Measurements from ENCODE around the gene NIPAL3. TPM values are rescaled to one million over a fixed set of nuclear protein-coding genes. Genes with fewer than 3 reads are reported as not detected.

NIPAL3 gene
- total and polyA plus RNA-seq, 2 donors (not counting 3 experiments of a cell fraction or from before 2014, with no cell fraction given) = 15.5 to 16.0 TPM

DNA sequence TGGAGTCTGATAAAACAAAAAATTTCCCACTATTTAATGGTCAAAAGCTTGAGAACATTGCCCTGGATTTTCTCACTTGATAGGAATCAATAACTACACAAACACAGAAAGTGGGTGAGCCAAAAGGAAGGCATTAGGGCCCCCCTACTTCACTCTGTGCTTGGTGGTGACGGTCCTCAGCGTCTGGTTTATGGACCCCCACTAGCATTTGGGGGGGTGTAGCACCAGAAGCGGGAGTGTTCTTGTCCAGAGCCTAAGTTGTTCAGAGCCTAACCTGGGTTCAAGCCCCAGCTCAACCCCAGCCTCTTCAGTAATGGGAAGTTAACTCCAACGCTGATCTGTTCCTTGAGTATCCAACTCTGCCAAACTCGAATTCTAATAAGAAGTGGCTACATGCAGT, 35.1 kb upstream of the NIPAL3 start:
- no peaks in the 10 kb centered on the region for H4K20me1 ChIP-seq (replicated peaks; ENCODE audit: control insufficient read depth, extremely low read depth, insufficient read depth, low read length)
- no peak overlapping the region for H3K4me2 ChIP-seq (ENCODE audit: insufficient read depth, low read length)
- dilution Hi-C loops (cut with MboI; ENCODE audit: extremely low pct_ligation_motif_present, low sequenced_read_pairs) (no loop called here), intact Hi-C loops (cut with micrococcal nuclease) (no loop called here)
- no peaks in the 10 kb centered on the region for H3K9me3 ChIP-seq (replicated peaks; ENCODE audit: control insufficient read depth, insufficient read depth, low read length)
- H3K9me1 ChIP-seq (replicated peaks; ENCODE audit: control insufficient read depth, extremely low read depth, insufficient read depth, low read length) = no peaks in the 10 kb centered on the region
- no peak overlapping the region for H3K27ac ChIP-seq (ENCODE audit: insufficient read depth, low read depth, low read length)
- no peak overlapping the region for H3K9ac ChIP-seq (replicated peaks; ENCODE audit: extremely low read depth, insufficient read depth, low read length)
- TF ChIP-seq MYC (IDR thresholded peaks at IDR 0.05; ENCODE audit: low read depth, low read length) = no peak
- no peak for TF ChIP-seq JUN (IDR thresholded peaks at IDR 0.05; ENCODE audit: borderline replicate concordance, insufficient read depth, insufficient read length, low read depth)
- no peak for TF ChIP-seq GATA2 (IDR thresholded peaks at IDR 0.05; ENCODE audit: insufficient read depth, insufficient read length, low read depth, low read length)
- no peaks in the 10 kb centered on the region for H3K27me3 ChIP-seq (ENCODE audit: control insufficient read depth in 2 of 2, insufficient read depth in 2 of 2, low read length in 2 of 2)
- no TSS peak for BruUV-seq (replicated peaks)
- POLR2A ChIA-PET = no interaction called here
- CTCF ChIA-PET = interaction anchor here (3.6 kb wide), 1 partner anchor 11 kb away, joined by 26 read pairs; no protein-coding TSS in a partner anchor
- peaks cover 12% of the 10 kb centered on the region for H3K4me1 ChIP-seq (ENCODE audit: control insufficient read depth, extremely low read depth, insufficient read depth, low read length)
- H3K79me2 ChIP-seq (ENCODE audit: control insufficient read depth, insufficient read depth, low read length) = no peaks in the 10 kb centered on the region
- no peak overlapping the region for H3K4me3 ChIP-seq (replicated peaks in 1 of 3; ENCODE audit: insufficient read depth in 1 of 3, low read depth in 1 of 3, low read length in 3 of 3)
- no peaks in the 10 kb centered on the region for H3K36me3 ChIP-seq (ENCODE audit: control insufficient read depth in 2 of 2, extremely low read depth in 1 of 2, insufficient read depth in 2 of 2, low read length in 2 of 2)
- FAIRE-seq (no peak), DNase-seq (ENCODE audit: low read depth, low spot score) (no peak)
- no peak overlapping the region for H2AFZ ChIP-seq (ENCODE audit: low read depth, low read length)

DNA sequence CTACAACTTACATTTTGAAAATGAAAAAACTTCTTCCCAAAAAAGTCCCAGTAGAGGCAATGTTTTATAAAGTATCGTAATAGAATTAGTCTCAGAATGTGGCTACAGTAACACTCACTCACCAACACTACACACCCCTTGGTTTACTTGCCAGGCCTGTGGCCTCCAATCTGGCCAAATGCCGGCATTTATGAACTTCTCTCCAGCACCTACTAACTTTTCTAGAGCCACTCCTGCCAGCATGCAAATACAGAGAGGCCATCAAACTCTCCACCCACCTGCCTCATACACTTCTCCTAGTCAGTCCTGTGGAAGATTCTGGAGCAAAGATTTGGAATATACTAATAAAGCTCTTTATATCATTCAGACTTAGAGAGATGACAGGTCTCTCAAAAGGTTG, 34.3 kb upstream of the NIPAL3 start:
- Histone ChIP-seq H4K20me1 (replicated peaks; ENCODE audit: control insufficient read depth, extremely low read depth, insufficient read depth, low read length) (no peaks in the 10 kb centered on the region), H3K36me3 (ENCODE audit: control insufficient read depth in 2 of 2, extremely low read depth in 1 of 2, insufficient read depth in 2 of 2, low read length in 2 of 2) (no peaks in the 10 kb centered on the region), H3K4me2 (ENCODE audit: insufficient read depth, low read length) (no peak overlapping the region), H3K9ac (replicated peaks; ENCODE audit: extremely low read depth, insufficient read depth, low read length) (no peak overlapping the region), H3K4me3 (replicated peaks in 1 of 3; ENCODE audit: insufficient read depth in 1 of 3, low read depth in 1 of 3, low read length in 3 of 3) (no peak overlapping the region), H3K4me1 (ENCODE audit: control insufficient read depth, extremely low read depth, insufficient read depth, low read length) (peaks cover 12% of the 10 kb centered on the region), H3K9me1 (replicated peaks; ENCODE audit: control insufficient read depth, extremely low read depth, insufficient read depth, low read length) (no peaks in the 10 kb centered on the region), H3K27ac (ENCODE audit: insufficient read depth, low read depth, low read length) (no peak overlapping the region), H3K9me3 (replicated peaks; ENCODE audit: control insufficient read depth, insufficient read depth, low read length) (no peaks in the 10 kb centered on the region), H3K27me3 (ENCODE audit: control insufficient read depth in 2 of 2, insufficient read depth in 2 of 2, low read length in 2 of 2) (no peaks in the 10 kb centered on the region), H3K79me2 (ENCODE audit: control insufficient read depth, insufficient read depth, low read length) (no peaks in the 10 kb centered on the region), H2AFZ (ENCODE audit: low read depth, low read length) (no peak overlapping the region)
- no peak for DNase-seq (ENCODE audit: low read depth, low spot score)
- intact Hi-C loops (cut with micrococcal nuclease) (no loop called here), dilution Hi-C loops (cut with MboI; ENCODE audit: extremely low pct_ligation_motif_present, low sequenced_read_pairs) (no loop called here)
- CTCF ChIA-PET = interaction anchor here (3.6 kb wide), 1 partner anchor 11 kb away, joined by 26 read pairs; no protein-coding TSS in a partner anchor
- FAIRE-seq = no peak
- BruUV-seq (replicated peaks) = no TSS peak
- POLR2A ChIA-PET = no interaction called here
- TF ChIP-seq POLR2A (IDR thresholded peaks at IDR 0.05; ENCODE audit: low read depth, low read length) (no peak), JUN (IDR thresholded peaks at IDR 0.05; ENCODE audit: borderline replicate concordance, insufficient read depth, insufficient read length, low read depth) (no peak), GATA2 (IDR thresholded peaks at IDR 0.05; ENCODE audit: insufficient read depth, insufficient read length, low read depth, low read length) (no peak), MYC (IDR thresholded peaks at IDR 0.05; ENCODE audit: low read depth, low read length) (no peak), FOS (IDR thresholded peaks at IDR 0.05; ENCODE audit: borderline replicate concordance, insufficient read depth, low read length) (no peak), POLR2AphosphoS5 (IDR thresholded peaks at IDR 0.05; ENCODE audit: insufficient read depth, low read depth, low read length) (no peak)
- TF ChIP-seq, protein P1, sequence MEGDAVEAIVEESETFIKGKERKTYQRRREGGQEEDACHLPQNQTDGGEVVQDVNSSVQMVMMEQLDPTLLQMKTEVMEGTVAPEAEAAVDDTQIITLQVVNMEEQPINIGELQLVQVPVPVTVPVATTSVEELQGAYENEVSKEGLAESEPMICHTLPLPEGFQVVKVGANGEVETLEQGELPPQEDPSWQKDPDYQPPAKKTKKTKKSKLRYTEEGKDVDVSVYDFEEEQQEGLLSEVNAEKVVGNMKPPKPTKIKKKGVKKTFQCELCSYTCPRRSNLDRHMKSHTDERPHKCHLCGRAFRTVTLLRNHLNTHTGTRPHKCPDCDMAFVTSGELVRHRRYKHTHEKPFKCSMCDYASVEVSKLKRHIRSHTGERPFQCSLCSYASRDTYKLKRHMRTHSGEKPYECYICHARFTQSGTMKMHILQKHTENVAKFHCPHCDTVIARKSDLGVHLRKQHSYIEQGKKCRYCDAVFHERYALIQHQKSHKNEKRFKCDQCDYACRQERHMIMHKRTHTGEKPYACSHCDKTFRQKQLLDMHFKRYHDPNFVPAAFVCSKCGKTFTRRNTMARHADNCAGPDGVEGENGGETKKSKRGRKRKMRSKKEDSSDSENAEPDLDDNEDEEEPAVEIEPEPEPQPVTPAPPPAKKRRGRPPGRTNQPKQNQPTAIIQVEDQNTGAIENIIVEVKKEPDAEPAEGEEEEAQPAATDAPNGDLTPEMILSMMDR (IDR thresholded peaks at IDR 0.05; ENCODE audit: extremely low read depth in 1 of 2, insufficient read depth in 1 of 2, low read depth in 1 of 2, low read length in 2 of 2) = no peak
- TF ChIP-seq, protein P2, sequence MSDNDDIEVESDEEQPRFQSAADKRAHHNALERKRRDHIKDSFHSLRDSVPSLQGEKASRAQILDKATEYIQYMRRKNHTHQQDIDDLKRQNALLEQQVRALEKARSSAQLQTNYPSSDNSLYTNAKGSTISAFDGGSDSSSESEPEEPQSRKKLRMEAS (IDR thresholded peaks at IDR 0.05; ENCODE audit: insufficient read depth, insufficient read length) = no peak
